HepG2 (cell line): Measurements from ENCODE around the gene MASP1. TPM values are rescaled to one million over a fixed set of nuclear protein-coding genes. Genes with fewer than 3 reads are reported as not detected.

ENCODE experiments used
- ARHGAP35 ChIP-seq: sonication (generic); formaldehyde crosslinking; IDR thresholded peaks from 2 replicates; pipeline ENCODE4 v1.9.0; 2022; ENCODE audit warnings: mild to moderate bottlenecking, inconsistent platforms, moderate library complexity, missing genetic modification reagents, borderline replicate concordance
- ARNT2 ChIP-seq: sonication (generic); formaldehyde crosslinking; IDR thresholded peaks from 2 replicates; pipeline ENCODE4 v1.8.0; 2022; ENCODE audit warnings: mild to moderate bottlenecking, low read depth, missing genetic modification reagents, moderate library complexity
- ATF1 ChIP-seq: IDR thresholded peaks from 2 replicates; pipeline ENCODE4 v1.6.1; 2016; ENCODE audit warnings: mild to moderate bottlenecking, control low read depth
- BCL3 ChIP-seq: sonication (generic); formaldehyde crosslinking; IDR thresholded peaks from 2 replicates; pipeline ENCODE4 v1.5.1; 2020; ENCODE audit warnings: mild to moderate bottlenecking, missing genetic modification reagents, moderate library complexity
- CEBPB ChIP-seq: IDR thresholded peaks from 2 replicates; pipeline ENCODE4 v1.6.1; 2011; ENCODE audit warnings: low read depth, low read length, improper control_type of control experiment, borderline replicate concordance
- HDAC1 ChIP-seq: sonication (generic); formaldehyde crosslinking; IDR thresholded peaks from 2 replicates; pipeline ENCODE4 v1.5.1; 2020; ENCODE audit warnings: mild to moderate bottlenecking, missing genetic modification reagents
- HMG20B ChIP-seq: conservative IDR thresholded peaks from 2 replicates; pipeline ENCODE4 v1.6.1; 2016; ENCODE audit warnings: missing genetic modification reagents, missing compliant biosample characterization
- ISL2 ChIP-seq: sonication (generic); formaldehyde crosslinking; IDR thresholded peaks from 2 replicates; pipeline ENCODE4 v1.5.0; 2020; ENCODE audit warnings: missing genetic modification reagents
- KAT7 ChIP-seq: IDR thresholded peaks from 2 replicates; pipeline ENCODE4 v1.6.1; 2018; ENCODE audit warnings: borderline replicate concordance, missing compliant biosample characterization
- MEIS2 ChIP-seq: sonication (generic); formaldehyde crosslinking; IDR thresholded peaks from 2 replicates; pipeline ENCODE4 v1.9.0; 2021; ENCODE audit warnings: mild to moderate bottlenecking, missing genetic modification reagents
- PCBP2 ChIP-seq: fragments of 200-400 bp; formaldehyde crosslinking; optimal IDR thresholded peaks from 2 replicates; pipeline ENCODE3; 2018; ENCODE audit warnings: low read length, low read depth; ENCODE audit not compliant: poor library complexity, severe bottlenecking
- PRDM4 ChIP-seq: sonication (generic); formaldehyde crosslinking; IDR thresholded peaks from 2 replicates; pipeline ENCODE4 v1.9.0; 2021; ENCODE audit warnings: missing genetic modification reagents, borderline replicate concordance
- PRPF4 ChIP-seq: fragments of 200-400 bp; formaldehyde crosslinking; IDR thresholded peaks from 2 replicates; pipeline ENCODE4 v1.6.1; 2016; ENCODE audit warnings: low read length, low read depth; ENCODE audit not compliant: poor library complexity, severe bottlenecking
- SALL1 ChIP-seq: sonication (generic); formaldehyde crosslinking; IDR thresholded peaks from 2 replicates; pipeline ENCODE4 v1.8.0; 2022; ENCODE audit warnings: mild to moderate bottlenecking, missing genetic modification reagents
- SNRNP70 ChIP-seq: fragments of 200-400 bp; formaldehyde crosslinking; IDR thresholded peaks from 2 replicates; pipeline ENCODE4 v1.6.1; 2017; ENCODE audit warnings: mild to moderate bottlenecking, low read depth, low read length, moderate library complexity
- SRF ChIP-seq: IDR thresholded peaks from 2 replicates; pipeline ENCODE4 v1.6.1; 2011; ENCODE audit warnings: mild to moderate bottlenecking, low read depth, low read length, moderate library complexity
- USF2 ChIP-seq, 2 experiments: sonication (generic) in 1 of 2; formaldehyde crosslinking in 1 of 2; IDR thresholded peaks; 2 replicates each; pipeline versions ENCODE4 v1.5.1 to v1.6.1; 2011 to 2020; ENCODE audit warnings: borderline replicate concordance in 1 of 2, low read depth in 1 of 2, low read length in 1 of 2, mild to moderate bottlenecking in 1 of 2, missing genetic modification reagents in 1 of 2, moderate library complexity in 1 of 2
- YEATS4 ChIP-seq: sonication (generic); formaldehyde crosslinking; IDR thresholded peaks from 2 replicates; pipeline ENCODE4 v1.4.0; 2020; ENCODE audit warnings: missing genetic modification reagents, borderline replicate concordance
- ZNF124 ChIP-seq: sonication (generic); formaldehyde crosslinking; IDR thresholded peaks from 2 replicates; pipeline ENCODE4 v1.4.0; 2020; ENCODE audit warnings: missing genetic modification reagents
- ZNF629 ChIP-seq: sonication (generic); formaldehyde crosslinking; conservative IDR thresholded peaks from 2 replicates; pipeline ENCODE4 v1.5.0; 2020; ENCODE audit warnings: missing genetic modification reagents
- ZSCAN31 ChIP-seq: sonication (generic); formaldehyde crosslinking; IDR thresholded peaks from 2 replicates; pipeline ENCODE4 v1.5.0; 2020; ENCODE audit warnings: low read depth, mild to moderate bottlenecking, missing genetic modification reagents
- polyA plus RNA-seq, 8 experiments: library from polyadenylated mRNA; depleted of rRNA in 3 of 8; stranded (reverse) in 7 of 8; unstranded in 1 of 8; fragments of >200 nt; fragmentation: Illumina TruSeq in 4 of 8; extraction: Trizol in 4 of 8; gene quantifications; 2 replicates each; pipeline versions ENCODE4 v1.2.1 to v1.2.3, GENCODE V29; 2011 to 2016; ENCODE audit warnings: low read depth in 4 of 8, missing spikeins in 1 of 8, mixed read lengths in 1 of 8; ENCODE audit not compliant: insufficient read depth in 1 of 8
- total RNA-seq, 5 experiments: library from RNA; depleted of rRNA; stranded (reverse); fragments of >200 nt; fragmentation: Illumina TruSeq; extraction: Trizol; gene quantifications; 2 replicates each; pipeline ENCODE4 v1.2.3, GENCODE V29; 2016; ENCODE audit warnings: low read depth in 1 of 5

The MASP1 gene
- total and polyA plus RNA-seq, 2 of the 13 experiments (the other 11 are each of a cell fraction or from before 2014, with no cell fraction given) = 10.8 to 56.0 TPM

- TF ChIP-seq SRF = no peak
- TF ChIP-seq ISL2 (CRISPR knock-in tag) = peak; percentile 44; the same call in 1 of the 2 replicates
- TF ChIP-seq BCL3 (CRISPR knock-in tag) = no peak
- TF ChIP-seq HMG20B (CRISPR knock-in tag) = no peak
- no peak for TF ChIP-seq KAT7 (CRISPR knock-in tag)
- TF ChIP-seq HDAC1 = no peak
- no peak for TF ChIP-seq PCBP2
- TF ChIP-seq ZNF124 (CRISPR knock-in tag) = no peak
- TF ChIP-seq ZSCAN31 (CRISPR knock-in tag) = no peak
- no peak for TF ChIP-seq PRPF4
- TF ChIP-seq ZNF629 (CRISPR knock-in tag) = peak; percentile 90
- TF ChIP-seq SNRNP70 = no peak
- no peak for TF ChIP-seq ARNT2 (CRISPR knock-in tag)
- peak; percentile 85 for TF ChIP-seq SALL1 (CRISPR knock-in tag)
- TF ChIP-seq ARHGAP35 (CRISPR knock-in tag) = no peak
- TF ChIP-seq YEATS4 = 0 out of 2 replicates have a peak, but pooled peaks have one; percentile 46
- TF ChIP-seq CEBPB = peak; percentile 98
- TF ChIP-seq ATF1 (CRISPR knock-in tag) = peak; percentile 71
- TF ChIP-seq PRDM4 (CRISPR knock-in tag) = no peak
- no peak for TF ChIP-seq USF2 (IDR thresholded peaks at IDR 0.05; ENCODE audit: low read depth, low read length)
- TF ChIP-seq USF2 (CRISPR knock-in tag; IDR thresholded peaks at IDR 0.05; ENCODE audit: borderline replicate concordance) = no peak
- 0 out of 2 replicates have a peak, but pooled peaks have one; percentile 23 for TF ChIP-seq MEIS2 (CRISPR knock-in tag)
Observed at GRCh38 chr3:187286467-187287059, 5.0 kb downstream of the MASP1 start (continued).
